Vagina (tissue), 2 donors: ENCODE data around the gene PRF1.

ENCODE experiments used
- POLR2A ChIP-seq, 2 donors: fragments of 450-650 bp; IDR thresholded peaks; one replicate each; pipeline ENCODE4 v1.6.1; 2017; ENCODE audit warnings: antibody characterized with exemption in 2 of 2, mild to moderate bottlenecking in 2 of 2, moderate library complexity in 2 of 2
- POLR2AphosphoS5 ChIP-seq, 2 donors: sonication (generic); formaldehyde crosslinking; IDR thresholded peaks; one replicate each; pipeline ENCODE4 v1.9.0; 2017; ENCODE audit warnings: antibody characterized with exemption in 2 of 2, mild to moderate bottlenecking in 2 of 2, low read depth in 1 of 2; ENCODE audit not compliant: insufficient read depth in 1 of 2
- TF ChIP-seq, protein P1 (sequence below), 3 experiments: fragments of 450-650 bp in 2 of 3; fragments of 200-600 bp in 1 of 3; sonication (generic) in 1 of 3; IDR thresholded peaks; one replicate each; pipeline ENCODE4 v1.5.1; 2017 to 2019; ENCODE audit warnings: antibody characterized with exemption in 3 of 3, mild to moderate bottlenecking in 2 of 3, moderate library complexity in 2 of 3

DNA sequence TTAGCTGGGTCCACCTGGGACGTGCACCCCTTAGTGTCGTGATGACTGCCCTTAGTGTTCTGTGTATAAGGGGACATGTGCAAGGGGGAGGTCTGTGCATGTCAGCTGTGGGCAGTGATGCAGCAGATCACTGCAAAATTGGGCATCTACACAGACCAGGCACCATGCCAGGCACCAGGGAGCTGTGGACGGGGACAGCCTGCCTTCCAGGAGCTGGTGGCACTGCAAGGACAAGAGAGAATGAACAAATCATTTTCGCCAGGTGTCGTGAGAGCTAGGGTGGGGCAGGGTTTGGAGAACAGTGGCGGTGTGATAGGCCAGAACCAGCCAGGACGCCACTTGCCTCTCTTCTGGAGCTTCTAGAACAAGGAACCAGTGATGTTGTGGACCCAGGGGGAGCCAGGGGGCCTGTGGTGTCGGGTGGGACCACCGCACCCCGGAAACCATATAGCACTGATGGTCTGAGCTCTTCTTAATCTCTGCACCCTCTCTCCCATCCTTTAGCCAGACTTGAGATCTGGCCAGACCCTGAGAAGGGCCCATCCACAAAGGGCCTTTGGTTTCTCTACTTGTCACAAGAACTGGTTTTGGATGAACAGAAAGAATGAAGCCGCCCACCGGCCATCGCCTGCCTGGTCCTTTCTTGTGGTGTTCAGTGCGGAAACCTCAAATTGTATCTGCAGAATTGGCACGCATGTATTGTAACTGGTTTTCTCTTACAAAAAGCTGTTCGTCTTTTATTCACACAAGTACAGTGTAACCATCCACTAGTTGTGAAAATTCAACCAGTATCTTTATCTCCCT lies 30.7 kb downstream of the PRF1 start:
- TF ChIP-seq, protein P1, sequence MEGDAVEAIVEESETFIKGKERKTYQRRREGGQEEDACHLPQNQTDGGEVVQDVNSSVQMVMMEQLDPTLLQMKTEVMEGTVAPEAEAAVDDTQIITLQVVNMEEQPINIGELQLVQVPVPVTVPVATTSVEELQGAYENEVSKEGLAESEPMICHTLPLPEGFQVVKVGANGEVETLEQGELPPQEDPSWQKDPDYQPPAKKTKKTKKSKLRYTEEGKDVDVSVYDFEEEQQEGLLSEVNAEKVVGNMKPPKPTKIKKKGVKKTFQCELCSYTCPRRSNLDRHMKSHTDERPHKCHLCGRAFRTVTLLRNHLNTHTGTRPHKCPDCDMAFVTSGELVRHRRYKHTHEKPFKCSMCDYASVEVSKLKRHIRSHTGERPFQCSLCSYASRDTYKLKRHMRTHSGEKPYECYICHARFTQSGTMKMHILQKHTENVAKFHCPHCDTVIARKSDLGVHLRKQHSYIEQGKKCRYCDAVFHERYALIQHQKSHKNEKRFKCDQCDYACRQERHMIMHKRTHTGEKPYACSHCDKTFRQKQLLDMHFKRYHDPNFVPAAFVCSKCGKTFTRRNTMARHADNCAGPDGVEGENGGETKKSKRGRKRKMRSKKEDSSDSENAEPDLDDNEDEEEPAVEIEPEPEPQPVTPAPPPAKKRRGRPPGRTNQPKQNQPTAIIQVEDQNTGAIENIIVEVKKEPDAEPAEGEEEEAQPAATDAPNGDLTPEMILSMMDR (IDR thresholded peaks at IDR 0.05), result no peak
- TF ChIP-seq POLR2AphosphoS5 (IDR thresholded peaks at IDR 0.05; ENCODE audit: insufficient read depth in 1 of 2, low read depth in 1 of 2) (no peak), POLR2A (IDR thresholded peaks at IDR 0.05) (no peak)
